ENCODE results near the gene KIF4B.

KIF4B gene

GRCh38 chr5:155066886-155067595, 53.5 kb downstream of the KIF4B start:
- DNase-seq = no peak
